H9 (cell line): ENCODE measurements around the gene PPP1R9A. TPM values are rescaled to one million over a fixed set of nuclear protein-coding genes. Genes with fewer than 3 reads are reported as not detected.

Experiments used
- DNase-seq: peaks from one replicate; pipeline ENCODE4 v3.0.0-alpha.2; 2017
- H2AFZ ChIP-seq: one replicate; pipeline ENCODE4 v1.6.1; 2013; ENCODE audit warnings: mild to moderate bottlenecking, low read length, control low read depth, moderate library complexity
- H2AK5ac ChIP-seq: 2 replicates; pipeline ENCODE4 v1.6.1; 2013; ENCODE audit warnings: low read length, control low read depth, mixed read lengths; ENCODE audit not compliant: insufficient read length
- H2BK120ac ChIP-seq: one replicate; pipeline ENCODE4 v1.6.1; 2013; ENCODE audit warnings: low read depth, mild to moderate bottlenecking, low read length, control low read depth, inconsistent platforms; ENCODE audit not compliant: poor library complexity, severe bottlenecking
- H2BK12ac ChIP-seq: 2 replicates; pipeline ENCODE4 v1.6.1; 2013; ENCODE audit warnings: low read length, control low read depth, mixed read lengths, low read depth; ENCODE audit not compliant: insufficient read length
- H2BK15ac ChIP-seq: 2 replicates; pipeline ENCODE4 v1.6.1; 2013; ENCODE audit warnings: low read depth, low read length, control low read depth
- H2BK20ac ChIP-seq: one replicate; pipeline ENCODE4 v1.6.1; 2013; ENCODE audit warnings: low read depth, mild to moderate bottlenecking, low read length, control low read depth, inconsistent platforms; ENCODE audit not compliant: poor library complexity, severe bottlenecking
- H2BK5ac ChIP-seq: 2 replicates; pipeline ENCODE4 v1.6.1; 2013; ENCODE audit warnings: low read length, control low read depth, mixed read lengths; ENCODE audit not compliant: insufficient read length
- H3K14ac ChIP-seq: 2 replicates; pipeline ENCODE4 v1.6.1; 2013; ENCODE audit warnings: low read length, control low read depth; ENCODE audit not compliant: insufficient read depth
- H3K18ac ChIP-seq: 2 replicates; pipeline ENCODE4 v1.6.1; 2013; ENCODE audit warnings: low read depth, mild to moderate bottlenecking, mixed read lengths, low read length, control low read depth; ENCODE audit not compliant: insufficient read length
- H3K23ac ChIP-seq: 2 replicates; pipeline ENCODE4 v1.6.1; 2013; ENCODE audit warnings: low read length, control low read depth, mixed read lengths, low read depth; ENCODE audit not compliant: insufficient read length
- H3K23me2 ChIP-seq: 2 replicates; pipeline ENCODE4 v1.6.1; 2013; ENCODE audit warnings: low read depth, mild to moderate bottlenecking, mixed read lengths, low read length, control low read depth; ENCODE audit not compliant: insufficient read length, poor library complexity, severe bottlenecking
- H3K27ac ChIP-seq: 2 replicates; pipeline ENCODE4 v1.5.1; 2013; ENCODE audit warnings: low read length, control low read depth, mixed read lengths, low read depth; ENCODE audit not compliant: insufficient read length
- H3K27me3 ChIP-seq: 2 replicates; pipeline ENCODE4 v1.6.1; 2013; ENCODE audit warnings: low read length, control low read depth, inconsistent platforms; ENCODE audit not compliant: insufficient read depth
- H3K4ac ChIP-seq: 2 replicates; pipeline ENCODE4 v1.6.1; 2013; ENCODE audit warnings: low read depth, mild to moderate bottlenecking, control low read depth, inconsistent platforms, low read length, moderate library complexity
- H3K4me1 ChIP-seq: 2 replicates; pipeline ENCODE4 v1.6.1; 2013; ENCODE audit warnings: low read length, control low read depth, inconsistent platforms; ENCODE audit not compliant: insufficient read depth
- H3K4me2 ChIP-seq: 2 replicates; pipeline ENCODE4 v1.6.1; 2013; ENCODE audit warnings: low read length, control low read depth, mixed read lengths; ENCODE audit not compliant: insufficient read length, insufficient read depth
- H3K56ac ChIP-seq: 2 replicates; pipeline ENCODE4 v1.6.1; 2013; ENCODE audit warnings: low read depth, mild to moderate bottlenecking, mixed read lengths, low read length, control low read depth; ENCODE audit not compliant: insufficient read length
- H3K79me1 ChIP-seq: 2 replicates; pipeline ENCODE4 v1.6.1; 2013; ENCODE audit warnings: low read depth, mild to moderate bottlenecking, moderate library complexity, low read length, control low read depth, inconsistent platforms; ENCODE audit not compliant: insufficient read depth, poor library complexity, severe bottlenecking
- H3K79me2 ChIP-seq: 2 replicates; pipeline ENCODE4 v1.6.1; 2013; ENCODE audit warnings: low read length, control low read depth, inconsistent platforms; ENCODE audit not compliant: insufficient read depth
- H3K9ac ChIP-seq: 2 replicates; pipeline ENCODE4 v1.6.1; 2013; ENCODE audit warnings: low read length, control low read depth, mixed read lengths; ENCODE audit not compliant: insufficient read length; ENCODE audit errors: extremely low read depth
- H3K9me3 ChIP-seq: one replicate; pipeline ENCODE4 v1.6.1; 2013; ENCODE audit warnings: low read depth, low read length, inconsistent platforms; ENCODE audit not compliant: control insufficient read depth
- H3T11ph ChIP-seq: one replicate; pipeline ENCODE4 v1.6.1; 2013; ENCODE audit warnings: mild to moderate bottlenecking, low read length, control low read depth, inconsistent platforms
- H4K20me1 ChIP-seq: one replicate; pipeline ENCODE4 v1.6.1; 2013; ENCODE audit not compliant: control insufficient read depth, insufficient read length, insufficient read depth
- H4K5ac ChIP-seq: 2 replicates; pipeline ENCODE4 v1.6.1; 2013; ENCODE audit warnings: low read depth, mild to moderate bottlenecking, mixed read lengths, low read length, control low read depth; ENCODE audit not compliant: insufficient read length
- H4K8ac ChIP-seq: replicated peaks from 2 replicates; pipeline ENCODE4 v1.6.1; 2013; ENCODE audit warnings: low read length, control low read depth, mixed read lengths, low read depth; ENCODE audit not compliant: insufficient read length
- H4K91ac ChIP-seq: 2 replicates; pipeline ENCODE4 v1.6.1; 2013; ENCODE audit warnings: low read depth, mild to moderate bottlenecking, moderate library complexity, mixed read lengths, low read length, control low read depth; ENCODE audit not compliant: insufficient read length
- H3K27ac Mint-ChIP-seq, 3 experiments: 2 replicates in 2 of 3; 3 replicates in 1 of 3; pipeline ENCODE4 v1.8.0; 2020 to 2021; ENCODE audit warnings: mixed read lengths in 3 of 3, mild to moderate bottlenecking in 1 of 3, moderate library complexity in 1 of 3
- H3K27me3 Mint-ChIP-seq: 2 replicates; pipeline ENCODE4 v1.8.0; 2021; ENCODE audit warnings: low read depth, mild to moderate bottlenecking, moderate library complexity, mixed read lengths
- H3K36me3 Mint-ChIP-seq, 3 experiments: 2 replicates in 2 of 3; 3 replicates in 1 of 3; pipeline ENCODE4 v1.8.0; 2020 to 2021; ENCODE audit warnings: low read depth in 3 of 3, mixed read lengths in 3 of 3; ENCODE audit not compliant: insufficient read depth in 1 of 3
- H3K4me1 Mint-ChIP-seq, 2 experiments: 2 replicates each; pipeline ENCODE4 v1.8.0; 2020; ENCODE audit warnings: mixed read lengths in 2 of 2
- H3K4me3 Mint-ChIP-seq, 2 experiments: 2 replicates in 1 of 2; 3 replicates in 1 of 2; pipeline ENCODE4 v1.8.0; 2020 to 2021; ENCODE audit warnings: mild to moderate bottlenecking in 2 of 2, mixed read lengths in 2 of 2, moderate library complexity in 1 of 2
- H3K9me3 Mint-ChIP-seq, 2 experiments: 2 replicates in 1 of 2; 3 replicates in 1 of 2; pipeline ENCODE4 v1.8.0; 2020; ENCODE audit warnings: mild to moderate bottlenecking in 2 of 2, mixed read lengths in 2 of 2, moderate library complexity in 1 of 2
- CTCF ChIP-seq: fragments of 200-600 bp; sonication (generic); conservative IDR thresholded peaks from 3 replicates; pipeline ENCODE4 v1.8.0; 2021; ENCODE audit warnings: antibody characterized with exemption, mild to moderate bottlenecking
- WGBS: extraction: QIAGEN DNeasy Blood & Tissue Kit; methylation state at CpG from one replicate; pipeline ENCODE4 v1.1.7; 2013; ENCODE audit warnings: missing lambda C conversion rate, low lambda C conversion rate, mixed read lengths; ENCODE audit not compliant: insufficient read length; ENCODE audit errors: extremely low coverage; 5-methylcytosine and 5-hydroxymethylcytosine counted together
- total RNA-seq: library from RNA; stranded (reverse); gene quantifications from 2 replicates; pipeline ENCODE4 v1.2.1, GENCODE V29; 2021

PPP1R9A gene
- total RNA-seq, 1 experiment from 2014 or later = 17.0 TPM

DNA sequence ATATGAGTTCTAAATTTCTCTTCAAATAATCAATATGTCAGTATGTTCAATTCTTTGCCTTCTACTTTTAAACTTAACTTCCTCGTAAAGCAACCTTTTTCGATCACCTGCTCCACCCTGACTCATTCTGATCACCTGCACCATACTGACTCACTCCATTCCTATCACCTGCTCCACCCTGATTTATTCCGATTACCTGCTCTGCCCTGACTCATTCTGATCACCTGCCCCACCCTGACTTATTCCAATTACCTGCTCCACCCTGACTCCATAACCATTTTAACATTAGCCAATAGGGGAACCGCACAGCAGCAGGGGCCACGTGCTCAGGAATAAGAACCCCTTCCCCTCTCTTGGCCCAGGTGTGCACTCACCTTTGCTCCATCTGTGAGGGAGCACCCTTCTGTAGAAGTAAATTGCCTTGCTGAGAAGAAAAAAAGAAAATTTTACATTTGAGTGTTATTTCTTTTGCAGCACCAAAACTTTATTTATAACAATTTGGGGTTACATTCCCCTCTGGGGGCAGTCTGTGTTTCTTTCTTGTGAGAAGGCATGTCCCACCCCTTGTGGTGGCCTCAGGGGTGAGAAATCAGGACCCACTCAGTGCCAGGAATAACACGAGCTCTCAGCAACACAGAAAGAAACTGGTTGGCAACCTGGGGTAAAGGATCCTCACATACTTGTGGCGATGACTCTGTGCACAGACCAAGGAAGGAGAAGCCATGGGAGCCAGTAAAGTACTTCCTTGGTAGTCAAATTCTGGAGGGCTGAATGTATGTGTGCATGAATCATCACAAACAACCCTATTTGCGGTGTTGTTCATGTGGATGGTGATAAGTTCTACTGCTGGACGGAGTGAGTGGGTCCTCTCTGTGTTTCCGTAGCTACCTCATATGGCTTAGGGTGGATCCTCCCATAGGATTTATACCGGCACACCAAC, 29.4 kb upstream of the PPP1R9A start:
- Histone ChIP-seq H2BK120ac (no peak overlapping the region), H3K4me2 (no peak overlapping the region), H3K4ac (no peak overlapping the region), H3K79me2 (no peaks in the 10 kb centered on the region), H3K23me2 (no peaks in the 10 kb centered on the region), H2AK5ac (no peak overlapping the region), H3T11ph (no peak overlapping the region), H2BK15ac (0 out of 2 replicates have a peak overlapping the region, but pooled peaks have one; percentile 80), H4K91ac (no peak overlapping the region), H4K5ac (no peak overlapping the region), H3K9me3 (peaks cover 3% of the 10 kb centered on the region), H3K23ac (no peak overlapping the region), H3K18ac (no peak overlapping the region), H3K4me1 (no peaks in the 10 kb centered on the region; the same call in 1 of the 2 replicates), H2AFZ (no peak overlapping the region), H3K79me1 (no peaks in the 10 kb centered on the region), H3K14ac (no peak overlapping the region), H2BK20ac (no peak overlapping the region), H3K27ac (no peak overlapping the region), H2BK5ac (no peak overlapping the region), H4K20me1 (no peaks in the 10 kb centered on the region), H4K8ac (no peak overlapping the region), H3K56ac (no peak overlapping the region), H2BK12ac (no peak overlapping the region), H3K27me3 (no peaks in the 10 kb centered on the region), H3K9ac (no peak overlapping the region)
- WGBS = no CpG with 5 or more reads among the region's 11 CpGs
- Mint-ChIP-seq H3K27ac (no peak overlapping the region), H3K4me3 (no peak overlapping the region), H3K9me3 (peaks cover 21% of the 10 kb centered on the region in 2 experiments), H3K27me3 (no peaks in the 10 kb centered on the region), H3K4me1 (peaks cover 15 to 20% of the 10 kb centered on the region in 2 experiments), H3K36me3 (peaks cover 9 to 20% (median 12%) of the 10 kb centered on the region in 3 experiments)
- no peak for TF ChIP-seq CTCF
- no peak for DNase-seq
